Stimulated activated CD4-positive, alpha-beta T cell treated with anti-CD3 and anti-CD28 coated beads, Interleukin-4, amount 100 ng/mL, for 48 hours (primary cell): ENCODE results near the gene HOXC10.

Experiments used
- DNase-seq, 2 donors: peaks; one replicate each; pipeline ENCODE4 v3.0.0-alpha.2; 2020; ENCODE audit warnings: low read depth in 2 of 2

HOXC10 gene

DNA sequence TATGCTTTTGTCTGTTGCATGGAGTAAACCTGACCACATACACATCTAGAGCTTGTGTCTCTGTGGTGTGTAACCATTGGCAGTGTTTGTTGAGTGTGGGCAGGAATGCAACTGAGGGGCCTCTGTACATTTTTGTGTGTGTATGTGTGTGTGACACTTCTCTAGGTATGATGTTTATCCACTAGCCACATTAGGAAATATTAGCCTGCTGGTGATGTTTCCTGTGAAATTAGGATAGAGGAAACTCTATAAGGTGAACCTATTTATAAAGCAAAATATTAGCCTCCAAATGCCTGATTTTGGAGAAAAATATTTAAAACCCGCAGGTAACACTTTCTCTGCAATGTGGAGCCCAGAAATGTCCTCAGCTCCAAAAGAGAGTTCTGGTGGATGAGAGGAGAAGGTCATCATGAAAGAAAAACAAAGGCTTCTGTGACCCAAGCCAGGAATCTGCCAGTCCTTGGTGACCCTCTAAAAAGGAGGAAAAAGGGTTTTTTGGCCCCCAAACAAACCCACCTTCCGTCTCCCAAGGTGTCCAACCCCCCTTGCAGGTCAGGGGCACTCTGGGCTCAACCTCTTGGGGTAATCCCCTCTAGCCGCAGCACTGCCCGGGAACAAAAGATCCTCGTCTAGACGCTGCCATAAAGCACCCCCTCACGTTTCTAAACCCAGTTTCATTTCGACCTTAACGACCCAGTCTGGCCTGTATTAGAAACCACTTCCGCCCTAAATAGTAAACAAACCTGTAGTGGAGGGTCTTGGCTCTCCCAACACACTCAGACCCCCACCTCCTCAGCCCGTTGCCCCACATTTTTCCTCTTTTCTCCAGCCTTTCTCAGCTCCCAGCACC, 7.1 kb upstream of the HOXC10 start:
- DNase-seq, result no peak

DNA sequence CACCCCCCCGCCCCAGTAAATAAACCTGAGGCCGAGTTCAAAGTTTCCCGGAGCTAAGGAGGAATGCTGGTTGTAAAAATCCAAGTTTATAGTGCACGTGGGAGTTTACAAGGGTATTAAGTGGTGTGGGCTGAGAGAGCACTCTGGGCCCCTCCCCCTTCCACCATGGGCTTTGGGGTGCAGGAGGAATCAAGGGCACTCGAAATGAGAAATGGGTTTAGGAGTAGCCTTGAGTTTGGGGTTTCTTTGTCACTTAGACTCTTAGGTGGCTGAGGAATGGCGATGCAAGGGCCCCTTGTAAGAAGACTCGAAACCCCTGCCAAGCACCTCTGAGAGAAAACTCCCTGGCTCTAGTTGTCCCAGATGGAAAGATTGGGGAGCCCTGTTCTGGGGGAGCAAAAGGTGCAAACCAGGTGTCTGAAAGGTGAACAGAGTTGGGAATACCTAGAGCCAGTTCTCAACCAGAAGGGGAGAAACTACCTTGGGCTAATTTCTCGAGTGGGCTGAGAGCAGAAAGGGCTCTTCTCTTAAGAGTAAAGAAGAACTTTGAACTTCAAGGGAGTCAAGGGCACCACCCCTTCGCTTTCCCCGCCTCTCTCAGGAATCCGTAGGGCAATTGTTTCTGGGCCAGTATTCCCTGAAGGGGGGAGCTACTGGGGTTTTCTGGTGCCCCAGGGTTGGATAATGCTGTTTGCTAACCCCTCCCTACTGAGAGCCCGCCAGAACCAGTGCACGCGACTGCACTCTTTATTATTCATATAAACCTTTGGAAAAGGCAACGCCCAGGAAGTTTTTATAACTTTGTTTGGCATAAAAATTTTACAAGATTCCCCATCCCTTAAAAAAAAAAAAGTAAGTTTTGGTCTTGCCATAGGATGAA, 6.2 kb upstream of the HOXC10 start:
- DNase-seq, result no peak

DNA sequence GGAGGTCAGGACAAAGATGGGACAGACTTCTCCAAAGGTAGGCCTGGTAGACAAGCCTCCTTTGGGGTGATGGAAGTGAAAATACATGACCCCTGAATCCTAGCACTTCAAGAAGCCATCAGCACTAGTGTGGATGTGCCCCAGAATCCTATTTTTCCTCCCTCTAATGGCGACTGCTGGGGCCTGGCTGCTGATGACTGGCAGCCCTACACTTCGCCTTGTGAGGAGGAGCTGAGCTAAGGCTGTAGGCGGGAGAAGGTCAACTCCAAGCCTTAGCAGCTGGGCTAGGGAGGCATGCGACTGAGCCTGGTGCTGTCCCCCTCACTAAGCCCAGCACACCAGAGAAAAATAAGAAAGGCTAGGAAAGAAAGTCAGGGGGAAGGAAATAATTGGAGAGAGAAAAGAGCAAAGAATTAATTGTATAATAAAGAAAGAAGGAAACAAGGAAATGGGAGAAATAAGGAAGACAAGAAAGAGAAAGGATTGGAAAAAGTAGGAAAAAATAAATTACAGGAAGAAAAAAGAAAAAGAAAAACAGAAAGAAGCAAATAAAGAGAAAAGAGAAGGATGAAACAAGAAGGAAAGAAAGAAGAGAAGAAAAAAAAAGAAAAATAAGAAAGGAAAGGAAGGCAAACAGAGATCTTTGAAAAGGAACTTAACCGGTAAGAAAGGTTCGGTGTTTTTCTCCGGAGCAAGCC, 4.7 kb upstream of the HOXC10 start:
- DNase-seq, result no peak

DNA sequence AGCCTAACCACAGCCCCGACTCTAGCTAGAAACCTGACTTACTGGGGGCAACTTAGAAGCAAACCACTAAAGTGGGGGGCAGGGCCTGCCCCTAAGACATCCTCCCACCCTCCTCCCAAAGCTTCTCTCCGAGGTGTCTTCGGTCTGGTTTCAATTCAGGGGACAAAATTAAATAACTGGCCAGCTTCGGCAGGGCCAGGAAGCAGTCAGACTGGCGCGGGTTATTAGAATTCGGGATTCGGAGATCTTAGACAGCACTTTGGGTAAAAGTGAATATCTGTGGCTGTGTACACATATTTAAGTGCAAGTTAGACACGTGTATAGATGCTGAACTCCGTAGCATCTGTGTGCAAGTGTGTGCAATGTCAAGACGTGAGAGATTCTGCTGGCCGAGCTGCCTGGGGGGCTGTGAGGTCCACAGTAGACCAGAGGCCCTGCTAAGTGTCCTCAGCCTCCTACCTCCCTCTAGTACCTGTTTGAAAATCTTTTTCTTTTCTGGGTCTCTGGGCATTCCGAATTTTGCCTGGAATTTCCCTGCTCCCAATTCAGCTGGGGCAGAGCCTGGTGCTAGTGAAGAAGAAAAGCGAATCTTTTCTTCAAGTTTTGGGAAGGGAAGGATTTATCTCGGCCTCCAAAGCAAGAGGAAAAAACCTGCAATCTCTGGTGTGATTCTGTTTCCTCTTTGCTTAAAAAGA, 4.0 kb upstream of the HOXC10 start:
- no peak for DNase-seq

DNA sequence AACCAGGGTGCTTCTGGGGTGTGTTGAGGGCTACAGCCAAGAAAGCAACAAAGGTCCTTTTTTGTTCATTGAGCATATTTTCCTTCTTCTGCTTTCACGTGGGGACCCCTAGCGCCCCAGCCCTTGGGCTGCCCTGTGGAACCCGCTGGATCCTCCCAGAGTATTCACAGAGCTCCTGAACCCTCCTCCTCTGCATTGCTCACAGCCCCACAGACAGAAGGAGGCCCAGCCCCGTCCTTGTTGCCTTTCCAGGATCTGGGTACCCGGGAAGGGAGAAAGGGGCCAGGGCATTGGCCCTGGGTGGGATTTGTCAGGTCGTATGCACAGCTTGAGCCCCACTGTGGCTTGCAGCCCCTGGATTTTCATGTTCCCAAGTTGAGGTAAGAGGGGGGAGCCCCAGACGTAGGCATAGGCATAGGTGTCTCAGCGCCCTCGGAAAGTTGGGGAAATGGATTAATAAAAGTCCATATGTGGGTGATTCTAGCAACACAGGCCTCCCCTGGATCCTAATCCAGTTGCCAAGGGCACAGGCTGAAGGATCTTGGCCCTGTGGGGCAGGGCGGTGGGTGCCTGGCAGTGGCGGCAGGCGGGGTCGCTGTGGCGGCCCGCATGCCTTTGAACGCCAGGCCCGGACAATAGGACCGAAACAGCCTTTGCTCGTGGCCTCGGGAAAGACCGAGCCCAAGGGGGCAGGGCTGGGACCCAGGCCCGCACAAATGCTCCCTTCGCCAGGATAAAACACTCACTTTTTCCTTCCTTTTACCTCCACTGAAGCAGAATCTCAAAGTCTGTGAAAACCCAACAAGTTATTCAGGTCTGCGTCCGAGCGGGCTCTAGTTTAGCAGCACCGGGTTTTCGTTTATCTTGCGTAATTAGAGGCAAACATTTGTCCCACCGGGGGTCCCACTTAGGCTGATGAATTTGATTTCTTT, 3.0 kb upstream of the HOXC10 start:
- DNase-seq, result no peak

DNA sequence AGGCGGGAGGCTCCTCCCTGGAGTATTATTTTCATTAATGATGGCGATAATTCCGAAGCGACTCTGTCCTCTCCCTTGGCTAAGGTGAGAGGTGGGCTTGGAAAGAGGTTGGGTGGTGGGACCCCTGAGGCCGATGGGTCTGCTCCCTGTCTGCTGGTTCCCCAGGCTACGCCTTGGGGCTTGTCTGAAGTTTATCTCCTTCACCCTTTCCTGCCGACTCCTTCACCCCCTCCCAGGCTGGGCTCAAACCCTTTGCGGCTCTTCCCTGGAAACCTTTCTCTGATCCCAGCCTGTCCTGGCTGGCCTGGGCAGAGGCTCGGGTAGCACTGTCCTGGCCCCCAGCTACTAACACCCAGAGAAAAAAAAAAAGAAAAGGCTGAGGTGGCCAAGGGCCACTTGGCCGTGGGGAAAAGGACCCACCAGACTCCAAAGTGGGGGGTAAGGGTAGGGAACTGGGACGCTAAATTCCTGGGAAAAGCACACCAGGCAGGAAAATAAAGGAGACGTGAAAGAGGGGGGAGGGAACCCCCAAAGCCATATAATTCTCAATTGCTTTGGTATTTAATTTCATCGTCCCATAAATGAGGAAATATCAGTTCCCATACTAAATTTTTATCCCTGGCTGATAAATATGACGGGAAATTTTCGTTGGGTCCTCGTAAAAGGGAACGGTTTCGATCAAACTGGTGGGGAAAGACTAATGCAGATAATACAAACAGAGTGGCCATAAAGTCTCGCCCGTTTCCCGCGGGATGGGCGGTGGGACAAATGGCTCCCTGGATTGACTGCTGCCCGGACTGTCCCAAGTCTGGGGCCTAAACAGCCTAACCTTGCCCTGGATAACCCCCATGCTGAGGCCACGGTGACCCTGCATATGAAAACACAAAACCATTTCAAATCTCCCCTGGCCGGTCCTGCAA, 2.0 kb upstream of the HOXC10 start:
- DNase-seq, result no peak

DNA sequence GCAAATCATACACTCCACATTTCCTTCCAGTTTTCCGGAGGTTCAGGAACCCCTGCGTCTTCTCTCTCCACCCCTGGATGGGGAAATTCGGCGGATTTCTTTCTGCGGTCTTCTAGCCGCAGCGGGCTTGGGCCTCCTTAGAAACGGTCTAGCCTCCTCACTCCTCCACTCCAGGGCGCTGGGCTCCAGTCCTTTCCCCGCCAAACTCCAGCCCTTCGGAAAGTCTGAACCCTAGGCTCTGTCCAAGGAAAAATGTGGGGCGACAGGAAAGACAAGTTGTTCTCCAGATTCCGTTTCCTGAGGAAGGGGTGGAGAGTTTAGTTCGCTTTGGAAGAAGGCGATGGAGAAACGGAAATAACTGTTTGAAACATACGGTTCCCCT, 1.4 kb upstream of the HOXC10 start:
- DNase-seq, result no peak

DNA sequence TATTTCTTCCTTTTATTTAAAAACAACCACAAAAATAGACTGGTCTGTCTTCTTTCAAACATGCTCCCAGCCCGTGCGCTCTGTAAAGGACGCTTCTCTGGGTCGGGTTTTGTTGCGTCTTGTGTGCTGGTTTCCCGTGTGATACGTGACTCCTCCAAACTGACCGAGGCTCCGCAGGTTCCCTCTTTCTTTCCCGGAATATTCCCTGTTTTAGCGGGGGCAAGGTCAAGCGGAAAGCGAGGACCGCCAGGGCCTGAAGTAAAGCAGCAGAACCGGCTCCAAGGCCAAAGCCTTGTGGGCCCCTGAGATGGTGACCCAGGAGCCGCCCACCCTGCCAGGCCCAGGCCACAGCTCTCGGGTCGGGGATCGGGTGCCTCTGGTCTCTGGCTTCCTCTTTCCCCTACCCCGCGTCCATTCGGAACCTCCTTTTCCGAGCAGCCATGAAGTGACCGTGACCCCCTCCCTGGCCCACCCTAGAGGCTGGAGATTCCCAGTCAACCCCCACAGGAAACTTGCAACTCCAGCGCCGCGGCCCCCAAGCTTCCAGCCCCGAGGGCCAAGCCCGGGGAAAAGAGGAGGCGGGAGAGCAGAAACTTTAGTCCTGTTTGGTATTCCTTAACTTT, 885 bp upstream of the HOXC10 start:
- no peak for DNase-seq

DNA sequence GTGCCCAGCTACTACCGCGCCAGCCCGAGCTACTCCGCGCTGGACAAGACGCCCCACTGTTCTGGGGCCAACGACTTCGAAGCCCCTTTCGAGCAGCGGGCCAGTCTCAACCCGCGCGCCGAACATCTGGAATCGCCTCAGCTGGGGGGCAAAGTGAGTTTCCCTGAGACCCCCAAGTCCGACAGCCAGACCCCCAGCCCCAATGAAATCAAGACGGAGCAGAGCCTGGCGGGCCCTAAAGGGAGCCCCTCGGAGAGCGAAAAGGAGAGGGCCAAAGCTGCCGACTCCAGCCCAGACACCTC, 697 bp downstream of the HOXC10 start:
- no peak for DNase-seq

DNA sequence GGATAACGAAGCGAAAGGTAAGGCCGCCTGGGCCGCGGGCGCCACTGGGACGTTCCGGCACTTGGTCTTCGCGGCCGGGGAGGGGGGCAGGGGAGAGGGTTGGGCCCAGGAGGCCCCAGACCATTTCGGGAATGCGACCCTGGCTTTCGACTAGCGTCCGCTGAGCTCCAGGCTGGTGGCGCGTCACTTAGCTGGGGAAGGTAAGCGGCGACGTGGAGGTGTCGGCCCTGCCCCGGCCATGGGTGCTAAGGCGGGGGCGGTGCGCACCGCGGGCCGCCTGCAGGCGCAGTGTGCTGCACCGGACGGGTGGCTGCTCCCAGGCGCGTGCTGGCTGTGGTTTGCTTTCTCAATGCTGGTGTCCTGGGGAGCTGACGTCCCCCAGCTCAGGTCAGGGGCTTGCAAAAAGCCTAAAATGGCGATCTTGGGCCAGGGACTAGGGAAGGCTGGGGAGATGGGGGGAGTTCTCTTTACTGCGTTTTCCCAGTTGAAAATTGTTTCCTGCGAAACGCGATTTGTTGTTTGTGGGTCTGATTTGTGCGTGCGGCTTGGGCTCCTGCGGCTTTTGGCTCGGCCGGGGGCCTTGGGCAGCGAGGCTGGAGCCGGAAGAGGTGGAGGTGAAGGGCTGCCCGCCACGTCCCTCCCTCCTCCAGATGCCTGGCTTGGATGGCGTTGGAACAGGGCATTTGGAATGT, 1.2 kb downstream of the HOXC10 start:
- no peak for DNase-seq

DNA sequence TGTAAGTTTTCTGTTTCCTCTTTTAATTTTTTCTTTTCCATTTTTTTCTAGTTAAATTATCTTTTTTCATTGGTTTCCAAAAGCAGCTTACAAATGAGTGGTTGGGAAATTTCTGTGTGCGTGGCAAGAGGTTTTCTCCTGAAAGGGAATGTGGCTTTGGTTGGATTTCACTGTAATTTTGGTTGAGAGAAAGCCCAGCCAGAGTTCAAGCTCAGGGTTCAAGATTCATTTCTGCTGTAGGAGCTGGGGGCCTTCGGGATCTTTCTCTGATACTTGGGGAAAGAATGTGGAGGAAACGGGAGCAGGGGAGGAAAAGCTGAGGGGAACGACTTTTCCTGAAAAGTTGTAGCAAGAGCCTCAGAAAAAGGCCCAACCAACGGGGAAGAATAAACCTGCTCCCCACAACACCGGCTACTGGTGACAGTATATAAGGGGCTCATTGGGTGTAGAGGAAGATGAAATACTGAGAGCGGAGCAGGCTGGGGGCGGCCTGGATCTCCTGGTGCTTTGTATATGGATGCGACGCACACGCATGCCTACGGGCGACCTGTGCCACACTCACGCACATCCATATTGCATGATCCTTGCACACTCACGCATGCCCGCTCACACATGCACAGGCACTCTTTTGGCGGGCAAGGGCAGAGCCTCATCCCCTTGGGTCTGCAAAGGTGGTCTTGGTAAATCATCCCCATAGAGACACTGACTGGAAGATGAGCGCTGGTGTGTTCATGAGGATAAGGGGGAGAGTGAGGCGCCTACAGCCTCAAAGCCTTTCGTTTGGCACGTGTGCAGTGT, 1.9 kb downstream of the HOXC10 start:
- no peak for DNase-seq

DNA sequence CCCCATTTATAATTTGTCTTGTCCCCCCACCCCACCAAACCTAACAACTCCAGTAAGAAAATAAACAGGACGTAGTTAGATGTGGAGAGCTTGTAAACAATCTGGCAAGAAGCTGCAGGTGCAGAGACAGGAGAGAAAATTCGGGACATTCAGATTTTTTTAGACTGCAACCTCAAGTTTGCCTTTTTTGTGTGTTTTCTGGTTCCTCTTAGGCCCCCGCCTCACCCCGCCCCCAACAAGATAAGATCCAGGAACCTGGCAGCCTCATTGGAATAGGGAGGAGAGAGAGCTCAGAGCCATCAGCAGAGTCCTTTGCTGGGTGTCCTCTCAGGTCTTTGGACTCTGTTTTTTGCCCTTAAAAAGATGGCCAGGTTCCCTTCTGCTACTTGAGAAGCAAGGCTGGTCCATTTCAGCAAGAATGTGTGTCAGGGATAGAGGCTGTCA, 2.9 kb downstream of the HOXC10 start:
- DNase-seq, result no peak

DNA sequence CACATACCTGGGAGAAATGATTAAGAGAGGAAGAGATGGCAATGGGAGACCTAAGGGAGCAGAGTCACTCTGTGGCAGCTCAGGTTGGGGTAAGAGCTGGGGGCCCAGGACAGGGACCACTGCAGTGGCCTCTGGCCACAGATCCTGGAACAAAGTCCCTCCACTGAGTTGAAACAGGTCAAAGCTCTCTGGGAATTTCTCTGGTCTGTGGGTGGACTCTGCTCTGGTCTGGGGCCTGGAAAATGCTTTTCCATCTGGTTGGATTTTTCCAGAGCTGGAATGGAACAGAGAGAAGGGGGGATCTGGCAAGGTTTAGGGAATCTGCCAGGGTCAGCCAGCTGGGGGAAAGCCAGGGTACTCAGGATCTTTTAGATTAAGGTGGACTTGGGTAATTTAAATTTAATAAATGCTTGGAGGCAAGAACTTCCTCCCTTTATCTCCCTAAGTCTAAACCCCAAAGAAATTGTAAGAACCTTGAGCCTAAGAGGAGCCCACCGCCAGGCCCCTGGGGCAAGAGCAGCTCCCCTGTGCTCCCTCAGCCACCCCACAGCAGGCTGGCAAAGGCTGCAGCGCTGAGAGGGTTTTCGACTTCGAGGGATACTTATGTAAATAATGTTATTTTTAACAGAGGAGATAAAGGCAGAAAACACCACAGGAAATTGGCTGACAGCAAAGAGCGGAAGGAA, 3.7 kb downstream of the HOXC10 start:
- DNase-seq, result no peak

DNA sequence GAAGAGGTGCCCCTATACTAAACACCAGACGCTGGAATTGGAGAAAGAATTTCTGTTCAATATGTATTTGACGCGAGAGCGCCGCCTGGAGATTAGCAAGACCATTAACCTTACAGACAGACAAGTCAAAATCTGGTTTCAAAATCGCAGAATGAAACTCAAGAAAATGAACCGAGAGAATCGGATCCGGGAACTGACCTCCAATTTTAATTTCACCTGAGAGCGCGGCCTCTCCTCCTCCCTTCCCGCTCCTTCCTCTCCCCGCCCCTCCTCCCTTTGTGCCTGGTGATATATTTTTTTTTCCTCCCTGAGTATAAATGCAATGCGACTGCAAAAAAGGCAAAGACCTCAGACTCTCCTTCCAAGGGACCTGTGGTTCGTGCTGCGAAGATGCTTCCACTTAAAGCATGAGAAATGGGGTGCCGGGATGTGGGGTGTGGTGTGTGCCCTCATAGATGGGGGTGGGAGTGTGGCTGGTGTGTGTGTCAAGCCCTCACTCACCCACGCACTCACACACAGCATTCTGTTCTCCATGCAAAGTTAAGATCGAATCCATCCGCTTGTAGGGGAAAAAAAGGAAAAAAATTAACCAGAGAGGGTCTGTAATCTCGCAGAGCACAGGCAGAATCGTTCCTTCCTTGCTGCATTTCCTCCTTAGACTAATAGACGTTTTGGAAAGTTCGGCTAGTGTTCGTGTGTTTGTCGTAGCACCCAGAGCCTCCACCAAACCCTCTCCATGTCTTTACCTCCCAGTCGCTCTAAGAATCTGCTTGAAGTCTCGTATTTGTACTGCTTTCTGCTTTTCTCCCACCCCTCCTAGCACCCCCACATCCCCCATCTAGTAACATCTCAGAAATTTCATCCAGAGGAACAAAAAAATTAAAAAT, 4.5 kb downstream of the HOXC10 start:
- no peak for DNase-seq

DNA sequence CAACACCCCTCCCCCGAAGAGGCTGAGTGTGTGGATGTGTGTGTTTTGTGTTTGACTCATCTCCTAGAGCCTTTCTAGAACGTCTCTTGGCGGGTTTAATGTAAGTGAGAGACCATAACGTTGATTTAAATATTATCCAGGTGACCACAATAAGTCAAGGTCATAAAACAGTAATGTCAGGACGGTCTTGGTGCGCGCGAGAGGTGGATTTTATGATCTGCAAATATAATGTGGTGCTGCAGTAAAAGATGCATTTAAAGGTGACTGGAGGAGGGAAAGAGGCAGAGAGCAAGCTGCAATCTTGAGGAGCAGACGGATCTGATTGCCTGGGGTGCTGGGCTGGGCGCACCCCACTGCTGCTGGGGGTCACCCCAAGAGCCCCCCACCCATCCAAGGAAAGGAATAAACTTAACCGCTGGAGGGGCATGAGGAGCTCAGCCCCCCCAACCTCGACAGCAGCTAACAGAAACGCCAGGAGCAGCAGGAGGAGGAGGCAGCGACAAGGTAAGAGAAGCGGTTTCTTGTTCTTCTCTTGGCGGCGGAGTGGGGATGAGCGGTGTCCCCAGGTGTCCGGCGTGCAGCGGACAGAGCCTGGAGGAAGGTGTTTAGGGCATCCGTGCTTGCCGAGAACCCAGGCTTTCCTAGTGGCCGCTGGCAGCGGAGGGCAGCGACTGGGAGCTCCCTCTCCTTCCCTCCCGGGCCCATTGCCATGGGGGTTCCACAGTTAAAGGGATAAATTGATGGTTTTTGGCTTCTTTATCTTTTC, 5.5 kb downstream of the HOXC10 start:
- no peak for DNase-seq
